HepG2 (cell line): ENCODE data around the gene TM2D1. TPM values are rescaled to one million over a fixed set of nuclear protein-coding genes. Genes with fewer than 3 reads are reported as not detected.

Experiments
- ATAC-seq: fragments of 200-7000 bp; cut with Tn5 transposase; 3 replicates; pipeline ENCODE4 v1.9.1; 2020; ENCODE audit warnings: mild to moderate bottlenecking, moderate library complexity
- BruUV-seq: library from RNA; stranded (reverse); fragments of 400-500 nt; replicated peaks from 2 replicates; lab custom pipeline; 2021; lab: Mats Ljungman, UMichigan
- CTCF ChIA-PET: fragments of 300-600 bp; formaldehyde crosslinking; extraction: SDS; loops from one replicate; lab custom pipeline; 2021; ENCODE audit warnings: low total read pairs, inconsistent platforms, low intra/inter-chr PET ratio; lab: Yijun Ruan, JAX
- POLR2A ChIA-PET: fragments of 350-600 bp; sonication (Branson Sonifier 250); formaldehyde crosslinking; loops from one replicate; lab custom pipeline; 2020; ENCODE audit warnings: antibody characterized with exemption, inconsistent platforms; lab: Yijun Ruan, JAX
- DNase-seq: peaks from one replicate; pipeline ENCODE4 v3.0.0-alpha.2; 2015; ENCODE audit warnings: low spot score
- FAIRE-seq: peaks from 3 replicates; lab custom pipeline; 2011; peaks lifted over from hg19 to GRCh38; lab: Jason Lieb, UNC
- H2AFZ ChIP-seq: one replicate; pipeline ENCODE4 v1.6.1; 2011; ENCODE audit warnings: low read length, inconsistent platforms
- H3K27ac ChIP-seq: fragments of 300-600 bp; 3 replicates; pipeline ENCODE4 v1.8.0; 2011; ENCODE audit warnings: mixed run types, mild to moderate bottlenecking, mixed read lengths, low read length, inconsistent platforms; ENCODE audit not compliant: insufficient read depth; ENCODE audit errors: extremely low read length
- H3K27me3 ChIP-seq, 2 experiments: fragments of 200-600 bp in 1 of 2; 2 replicates in 1 of 2; 3 replicates in 1 of 2; pipeline versions ENCODE4 v1.6.0 to v1.8.0; 2011; ENCODE audit warnings: low read length in 2 of 2, mild to moderate bottlenecking in 2 of 2, moderate library complexity in 2 of 2, inconsistent platforms in 1 of 2; ENCODE audit not compliant: insufficient read depth in 2 of 2, control insufficient read depth in 1 of 2
- H3K36me3 ChIP-seq, 2 experiments: fragments of 200-600 bp in 1 of 2; replicated peaks in 1 of 2; 2 replicates in 1 of 2; 3 replicates in 1 of 2; pipeline versions ENCODE4 v1.5.1 to v1.8.0; 2011; ENCODE audit warnings: low read length in 2 of 2, inconsistent platforms in 1 of 2; ENCODE audit not compliant: insufficient read depth in 2 of 2, control insufficient read depth in 1 of 2
- H3K4me1 ChIP-seq: 2 replicates; pipeline ENCODE4 v1.5.1; 2012; ENCODE audit warnings: low read length, inconsistent platforms; ENCODE audit not compliant: insufficient read depth
- H3K4me2 ChIP-seq: 2 replicates; pipeline ENCODE4 v1.6.0; 2011; ENCODE audit warnings: low read depth, low read length, inconsistent platforms
- H3K4me3 ChIP-seq, 3 experiments: fragments of 200-600 bp in 1 of 3; sonication (generic), shearing (Covaris generic) in 1 of 3; replicated peaks in 1 of 3; 2 replicates each; pipeline ENCODE4 v1.5.1; 2011 to 2016; ENCODE audit warnings: low read length in 3 of 3, inconsistent platforms in 2 of 3, low read depth in 2 of 3, mild to moderate bottlenecking in 2 of 3, control low read depth in 1 of 3, mixed read lengths in 1 of 3; ENCODE audit not compliant: insufficient read depth in 1 of 3
- H3K79me2 ChIP-seq: one replicate; pipeline ENCODE4 v1.6.1; 2011; ENCODE audit warnings: low read length, inconsistent platforms; ENCODE audit not compliant: insufficient read depth
- H3K9ac ChIP-seq: 2 replicates; pipeline ENCODE4 v1.6.0; 2011; ENCODE audit warnings: mild to moderate bottlenecking, low read depth, low read length, inconsistent platforms; ENCODE audit not compliant: insufficient read depth
- H3K9me3 ChIP-seq: 2 replicates; pipeline ENCODE4 v1.5.1; 2012; ENCODE audit warnings: mild to moderate bottlenecking, low read length
- H4K20me1 ChIP-seq: 2 replicates; pipeline ENCODE4 v1.6.0; 2011; ENCODE audit warnings: inconsistent platforms, mild to moderate bottlenecking, low read length, moderate library complexity; ENCODE audit not compliant: insufficient read depth
- CEBPB ChIP-seq: IDR thresholded peaks from 2 replicates; pipeline ENCODE4 v1.6.1; 2011; ENCODE audit warnings: low read depth, low read length, improper control_type of control experiment, borderline replicate concordance
- STAT6 ChIP-seq: sonication (generic); formaldehyde crosslinking; IDR thresholded peaks from 2 replicates; pipeline ENCODE4 v1.4.0; 2020; ENCODE audit warnings: missing genetic modification reagents, mild to moderate bottlenecking, borderline replicate concordance
- ZNF878 ChIP-seq: sonication (generic); formaldehyde crosslinking; IDR thresholded peaks from 2 replicates; pipeline ENCODE4 v1.8.1; 2023; ENCODE audit warnings: mild to moderate bottlenecking, missing genetic modification reagents, moderate library complexity
- WGBS: methylation state at CpG from one replicate; pipeline ENCODE4 v1.1.6; 2017; ENCODE audit warnings: low lambda C conversion rate; 5-methylcytosine and 5-hydroxymethylcytosine counted together
- in situ Hi-C: cut with HindIII; loops from 2 replicates; pipeline ENCODE4 v1.10.0; 2017; ENCODE audit warnings: low pct_unique_long_range_greater_than_20kb; ENCODE audit not compliant: extremely low pct_ligation_motif_present
- intact Hi-C: fragments of 100-400 bp; cut with micrococcal nuclease; formaldehyde crosslinking; loops from one replicate; pipeline ENCODE4 v1.10.0; 2022; ENCODE audit not compliant: unreplicated experiment
- polyA plus RNA-seq, 8 experiments: library from polyadenylated mRNA; depleted of rRNA in 3 of 8; stranded (reverse) in 7 of 8; unstranded in 1 of 8; fragments of >200 nt; fragmentation: Illumina TruSeq in 4 of 8; extraction: Trizol in 4 of 8; gene quantifications; 2 replicates each; pipeline versions ENCODE4 v1.2.1 to v1.2.3, GENCODE V29; 2011 to 2016; ENCODE audit warnings: low read depth in 4 of 8, missing spikeins in 1 of 8, mixed read lengths in 1 of 8; ENCODE audit not compliant: insufficient read depth in 1 of 8
- total RNA-seq, 5 experiments: library from RNA; depleted of rRNA; stranded (reverse); fragments of >200 nt; fragmentation: Illumina TruSeq; extraction: Trizol; gene quantifications; 2 replicates each; pipeline ENCODE4 v1.2.3, GENCODE V29; 2016; ENCODE audit warnings: low read depth in 1 of 5

Gene TM2D1
- total and polyA plus RNA-seq, 2 of the 13 experiments (the other 11 are each of a cell fraction or from before 2014, with no cell fraction given) = 26.6 to 49.0 TPM

GRCh38 chr1:61708953-61709907 lies 15.7 kb downstream of the TM2D1 start:
- Histone ChIP-seq H3K4me2 (no peak overlapping the region), H3K9ac (no peak overlapping the region), H3K27me3 (no peaks in the 10 kb centered on the region), H3K36me3 (peaks cover 7 to 44% of the 10 kb centered on the region in 2 experiments; a peak in 4 of 5 replicates), H3K9me3 (no peaks in the 10 kb centered on the region), H4K20me1 (no peaks in the 10 kb centered on the region), H3K4me1 (peaks cover 5% of the 10 kb centered on the region), H3K79me2 (no peaks in the 10 kb centered on the region), H3K27ac (no peak overlapping the region), H3K4me3 (no peak overlapping the region), H2AFZ (no peak overlapping the region)
- intact Hi-C loops = no loop called here
- ChIA-PET POLR2A (no interaction called here), CTCF (no interaction called here)
- no peak for TF ChIP-seq ZNF878
- TF ChIP-seq STAT6 (CRISPR knock-in tag) = no peak
- TF ChIP-seq CEBPB = peak; percentile 51; the same call in 1 of the 2 replicates
- no peak for DNase-seq
- no TSS peak for BruUV-seq
- FAIRE-seq = no peak
- in situ Hi-C loops = no loop called here
- ATAC-seq = no peak
- 97% methylated on average over 7 of the region's 7 CpGs for WGBS
